Mesenchymal stem cell (in vitro differentiated cells and primary cell): Measurements from ENCODE around the gene GPN2.

ENCODE experiments used
- DNase-seq: peaks from one replicate; pipeline ENCODE4 v3.0.0-alpha.2; 2013
- H2AFZ ChIP-seq: one replicate; pipeline ENCODE4 v1.6.1; 2013; ENCODE audit warnings: low read depth, mild to moderate bottlenecking, control low read depth, inconsistent platforms, low read length, moderate library complexity
- H2AK5ac ChIP-seq: 2 replicates; pipeline ENCODE4 v1.6.1; 2013; ENCODE audit warnings: low read length, moderate library complexity, mild to moderate bottlenecking, inconsistent platforms; ENCODE audit not compliant: severe bottlenecking
- H2BK120ac ChIP-seq: one replicate; pipeline ENCODE4 v1.6.1; 2013; ENCODE audit warnings: low read depth, mild to moderate bottlenecking, inconsistent platforms, low read length, moderate library complexity
- H2BK12ac ChIP-seq, 2 experiments: one replicate each; pipeline ENCODE4 v1.6.1; 2013; ENCODE audit warnings: inconsistent platforms in 2 of 2, low read length in 2 of 2, mild to moderate bottlenecking in 2 of 2, moderate library complexity in 2 of 2, control low read depth in 1 of 2
- H2BK15ac ChIP-seq: one replicate; pipeline ENCODE4 v1.6.1; 2013; ENCODE audit warnings: mild to moderate bottlenecking, low read depth, inconsistent platforms; ENCODE audit not compliant: poor library complexity, severe bottlenecking
- H2BK5ac ChIP-seq: 2 replicates; pipeline ENCODE4 v1.6.1; 2013; ENCODE audit warnings: low read depth, mild to moderate bottlenecking, low read length, control low read depth, inconsistent platforms; ENCODE audit not compliant: poor library complexity, severe bottlenecking
- H3K14ac ChIP-seq, 2 experiments: one replicate each; pipeline ENCODE4 v1.6.1; 2013; ENCODE audit warnings: inconsistent platforms in 2 of 2, low read length in 2 of 2, control low read depth in 1 of 2, mild to moderate bottlenecking in 1 of 2, moderate library complexity in 1 of 2
- H3K18ac ChIP-seq, 2 experiments: one replicate each; pipeline ENCODE4 v1.6.1; 2013; ENCODE audit warnings: inconsistent platforms in 2 of 2, low read length in 2 of 2, control low read depth in 1 of 2, low read depth in 1 of 2, mild to moderate bottlenecking in 1 of 2
- H3K23ac ChIP-seq, 2 experiments: one replicate each; pipeline ENCODE4 v1.6.1; 2013; ENCODE audit warnings: inconsistent platforms in 2 of 2, low read length in 2 of 2, mild to moderate bottlenecking in 2 of 2, moderate library complexity in 2 of 2, control low read depth in 1 of 2
- H3K27ac ChIP-seq: 2 replicates; pipeline ENCODE4 v1.5.1; 2013; ENCODE audit warnings: mild to moderate bottlenecking, moderate library complexity, low read length, control low read depth, inconsistent platforms; ENCODE audit not compliant: poor library complexity, severe bottlenecking
- H3K27me3 ChIP-seq, 2 experiments: 2 replicates each; pipeline versions ENCODE4 v1.6.1 to v1.7.0; 2013; ENCODE audit warnings: low read length in 2 of 2, mild to moderate bottlenecking in 2 of 2, moderate library complexity in 2 of 2, control low read depth in 1 of 2, inconsistent platforms in 1 of 2; ENCODE audit not compliant: control insufficient read depth in 1 of 2, insufficient read depth in 1 of 2
- H3K36me3 ChIP-seq, 2 experiments: 2 replicates each; pipeline versions ENCODE4 v1.6.1 to v1.7.0; 2013; ENCODE audit warnings: low read length in 2 of 2, control low read depth in 1 of 2, inconsistent platforms in 1 of 2, low read depth in 1 of 2, mild to moderate bottlenecking in 1 of 2; ENCODE audit not compliant: insufficient read depth in 2 of 2, control insufficient read depth in 1 of 2
- H3K4ac ChIP-seq, 2 experiments: one replicate each; pipeline ENCODE4 v1.6.1; 2013; ENCODE audit warnings: inconsistent platforms in 2 of 2, low read length in 2 of 2, mild to moderate bottlenecking in 2 of 2, moderate library complexity in 2 of 2, control low read depth in 1 of 2, low read depth in 1 of 2
- H3K4me1 ChIP-seq: 2 replicates; pipeline ENCODE4 v1.6.1; 2013; ENCODE audit warnings: low read depth, low read length, control low read depth; ENCODE audit not compliant: control insufficient read depth, insufficient read depth
- H3K4me2 ChIP-seq: 2 replicates; pipeline ENCODE4 v1.6.1; 2013; ENCODE audit warnings: low read length, mild to moderate bottlenecking, inconsistent platforms; ENCODE audit not compliant: poor library complexity, severe bottlenecking
- H3K4me3 ChIP-seq, 2 experiments: 2 replicates each; pipeline versions ENCODE4 v1.5.1 to v1.7.0; 2013; ENCODE audit warnings: low read length in 2 of 2, mild to moderate bottlenecking in 2 of 2, control low read depth in 1 of 2, low read depth in 1 of 2; ENCODE audit not compliant: insufficient read depth in 1 of 2
- H3K79me1 ChIP-seq: replicated peaks from 2 replicates; pipeline ENCODE4 v1.6.1; 2013; ENCODE audit warnings: mild to moderate bottlenecking, control low read depth, low read length, inconsistent platforms; ENCODE audit not compliant: poor library complexity, severe bottlenecking
- H3K9ac ChIP-seq: 2 replicates; pipeline ENCODE4 v1.7.0; 2013; ENCODE audit warnings: mild to moderate bottlenecking, low read length, moderate library complexity
- H3K9me3 ChIP-seq: 2 replicates; pipeline ENCODE4 v1.7.0; 2013; ENCODE audit warnings: mild to moderate bottlenecking, low read length; ENCODE audit not compliant: control insufficient read depth
- H4K8ac ChIP-seq: one replicate; pipeline ENCODE4 v1.6.1; 2013; ENCODE audit warnings: inconsistent platforms, mild to moderate bottlenecking, low read length, moderate library complexity
- H4K91ac ChIP-seq: one replicate; pipeline ENCODE4 v1.6.1; 2013; ENCODE audit warnings: mild to moderate bottlenecking, low read length, inconsistent platforms
- WGBS: methylation state at CpG from one replicate; pipeline ENCODE4 v1.1.7; 2013; ENCODE audit warnings: mixed read lengths; 5-methylcytosine and 5-hydroxymethylcytosine counted together

GPN2 gene

GRCh38 chr1:26828411-26828991 lies 61.6 kb downstream of the GPN2 start:
- no peak overlapping the region for H2BK12ac ChIP-seq
- peaks cover 18 to 23% of the 10 kb centered on the region in 2 experiments for H3K36me3 ChIP-seq
- DNase-seq = no peak
- no peak overlapping the region for H3K18ac ChIP-seq
- peaks cover 29% of the 10 kb centered on the region for H3K4me1 ChIP-seq
- peaks cover 29% of the 10 kb centered on the region for H3K79me1 ChIP-seq
- WGBS = 60% methylated on average over 3 of the region's 4 CpGs
- peak overlapping the region in 1 of 2 experiments; percentile 48 for H3K4me3 ChIP-seq
- H2BK15ac ChIP-seq = no peak overlapping the region
- no peak overlapping the region for H3K4ac ChIP-seq
- peak overlapping the region; percentile 26 for H3K4me2 ChIP-seq
- no peak overlapping the region for H4K91ac ChIP-seq
- H2BK120ac ChIP-seq = no peak overlapping the region
- no peak overlapping the region for H3K27ac ChIP-seq
- H3K9me3 ChIP-seq = no peaks in the 10 kb centered on the region
- H3K9ac ChIP-seq = peak overlapping the region; percentile 27
- H3K23ac ChIP-seq = no peak overlapping the region
- H3K27me3 ChIP-seq = no peaks in the 10 kb centered on the region
- peak overlapping the region; percentile 2 for H2AK5ac ChIP-seq
- H4K8ac ChIP-seq = no peak overlapping the region
- H2BK5ac ChIP-seq = no peak overlapping the region
- no peak overlapping the region for H2AFZ ChIP-seq
- no peak overlapping the region for H3K14ac ChIP-seq

- Histone ChIP-seq H2AFZ (no peak overlapping the region), H2BK12ac (no peak overlapping the region), H4K91ac (no peak overlapping the region), H3K14ac (peak overlapping the region in 1 of 2 experiments; percentile 87), H2AK5ac (no peak overlapping the region), H3K23ac (no peak overlapping the region), H3K18ac (no peak overlapping the region), H3K4me1 (peaks cover 25% of the 10 kb centered on the region), H3K79me1 (peaks cover 27% of the 10 kb centered on the region), H3K4me2 (peak overlapping the region; percentile 97), H3K9ac (peak overlapping the region; percentile 84), H3K27me3 (no peaks in the 10 kb centered on the region), H2BK5ac (no peak overlapping the region), H2BK120ac (peak overlapping the region; percentile 1), H3K27ac (no peak overlapping the region), H2BK15ac (no peak overlapping the region), H3K36me3 (peaks cover 12 to 14% of the 10 kb centered on the region in 2 experiments), H3K9me3 (no peaks in the 10 kb centered on the region), H3K4me3 (peak overlapping the region; percentile 81 to 85), H3K4ac (no peak overlapping the region), H4K8ac (no peak overlapping the region)
- DNase-seq = no peak
- 45% methylated on average over 10 of the region's 11 CpGs for WGBS
These were observed 62.4 kb downstream of the GPN2 start for GRCh38 chr1:26827663-26828062.

- no peak for DNase-seq
- Histone ChIP-seq H4K91ac (peak overlapping the region; percentile 65), H3K79me1 (peaks cover 22% of the 10 kb centered on the region), H4K8ac (no peak overlapping the region), H2BK120ac (peak overlapping the region; percentile 1), H3K18ac (peak overlapping the region; percentile 6 to 49), H3K4me3 (peak overlapping the region; percentile 81 to 85), H2AFZ (no peak overlapping the region), H3K14ac (peak overlapping the region; percentile 87 to 89), H3K9ac (peak overlapping the region; percentile 84), H3K36me3 (peaks cover 7 to 9% of the 10 kb centered on the region in 2 experiments), H2BK5ac (no peak overlapping the region), H3K27ac (no peak overlapping the region), H2BK12ac (peak overlapping the region in 1 of 2 experiments; percentile 56), H2AK5ac (no peak overlapping the region), H3K9me3 (no peaks in the 10 kb centered on the region), H3K27me3 (no peaks in the 10 kb centered on the region), H3K4me2 (peak overlapping the region; percentile 97), H3K23ac (peak overlapping the region in 1 of 2 experiments; percentile 84), H2BK15ac (peak overlapping the region; percentile 83), H3K4me1 (peaks cover 25% of the 10 kb centered on the region), H3K4ac (peak overlapping the region; percentile 32 to 81)
- 10% methylated on average over 17 of the region's 17 CpGs for WGBS
These were observed 62.9 kb downstream of the GPN2 start for GRCh38 chr1:26827106-26827604.

- Histone ChIP-seq H3K4me3 (peak within 1 kb of the TSS; percentile 81 to 85), H3K23ac (peak within 1 kb of the TSS in 1 of 2 experiments; percentile 84), H3K4ac (peak within 1 kb of the TSS; percentile 81), H3K9me3 (no peaks in the 10 kb centered on the region), H3K27me3 (no peaks in the 10 kb centered on the region), H3K36me3 (peaks cover 1 to 9% of the 10 kb centered on the region in 2 experiments), H4K91ac (peak within 1 kb of the TSS; percentile 65), H4K8ac (peak within 1 kb of the TSS; percentile 93), H2BK15ac (peak within 1 kb of the TSS; percentile 83), H3K4me1 (peaks cover 22% of the 10 kb centered on the region), H2AK5ac (peak within 1 kb of the TSS; percentile 12), H3K14ac (peak within 1 kb of the TSS; percentile 87 to 89), H3K4me2 (peak within 1 kb of the TSS; percentile 97), H3K79me1 (peaks cover 18% of the 10 kb centered on the region), H2BK5ac (no peak within 1 kb of the TSS), H2AFZ (peak within 1 kb of the TSS; percentile 46), H2BK120ac (peak within 1 kb of the TSS; percentile 55), H2BK12ac (peak within 1 kb of the TSS; percentile 56 to 93), H3K9ac (peak within 1 kb of the TSS; percentile 85), H3K27ac (peak within 1 kb of the TSS; percentile 55), H3K18ac (peak within 1 kb of the TSS; percentile 82 to 89)
- WGBS = 4% methylated on average over 39 of the region's 107 CpGs
- DNase-seq = peak; percentile 56
These were observed 63.6 kb downstream of the GPN2 start, which contains the start of gene ZDHHC18 for GRCh38 chr1:26826261-26827105. ZDHHC18 (plus strand) TSS chr1:26826688; CDS start chr1:26826805, 117 bp downstream.
